ENCODE results near the gene OVOL1.

Gene OVOL1

GRCh38 chr11:65817312-65817834 is 30.5 kb downstream of the OVOL1 start:
- Histone ChIP-seq H3K4me2 (ENCODE audit: low read length) (peak overlapping the region; percentile 81), H3K27me3 (ENCODE audit: low read depth, low read length) (no peaks in the 10 kb centered on the region), H3K4me3 (ENCODE audit: low read length) (peak overlapping the region; percentile 77), H3K9me3 (ENCODE audit: insufficient read depth, low read length) (no peaks in the 10 kb centered on the region), H3K79me2 (ENCODE audit: low read length) (no peaks in the 10 kb centered on the region), H3K27ac (ENCODE audit: low read length) (no peak overlapping the region; the same call in 1 of the 2 replicates), H4K20me1 (ENCODE audit: insufficient read depth, low read length) (no peaks in the 10 kb centered on the region), H3K9ac (ENCODE audit: low read length) (peak overlapping the region; percentile 63), H3K36me3 (replicated peaks; ENCODE audit: low read depth, low read length) (no peaks in the 10 kb centered on the region), H3K4me1 (ENCODE audit: low read length) (peaks cover 17% of the 10 kb centered on the region), H2AFZ (ENCODE audit: low read depth, low read length) (peak overlapping the region; percentile 55)
- TF ChIP-seq CTCF (IDR thresholded peaks at IDR 0.05; ENCODE audit: low read depth, low read length) (no peak), EZH2phosphoT487 (IDR thresholded peaks at IDR 0.05; ENCODE audit: low read depth) (no peak)

DNA sequence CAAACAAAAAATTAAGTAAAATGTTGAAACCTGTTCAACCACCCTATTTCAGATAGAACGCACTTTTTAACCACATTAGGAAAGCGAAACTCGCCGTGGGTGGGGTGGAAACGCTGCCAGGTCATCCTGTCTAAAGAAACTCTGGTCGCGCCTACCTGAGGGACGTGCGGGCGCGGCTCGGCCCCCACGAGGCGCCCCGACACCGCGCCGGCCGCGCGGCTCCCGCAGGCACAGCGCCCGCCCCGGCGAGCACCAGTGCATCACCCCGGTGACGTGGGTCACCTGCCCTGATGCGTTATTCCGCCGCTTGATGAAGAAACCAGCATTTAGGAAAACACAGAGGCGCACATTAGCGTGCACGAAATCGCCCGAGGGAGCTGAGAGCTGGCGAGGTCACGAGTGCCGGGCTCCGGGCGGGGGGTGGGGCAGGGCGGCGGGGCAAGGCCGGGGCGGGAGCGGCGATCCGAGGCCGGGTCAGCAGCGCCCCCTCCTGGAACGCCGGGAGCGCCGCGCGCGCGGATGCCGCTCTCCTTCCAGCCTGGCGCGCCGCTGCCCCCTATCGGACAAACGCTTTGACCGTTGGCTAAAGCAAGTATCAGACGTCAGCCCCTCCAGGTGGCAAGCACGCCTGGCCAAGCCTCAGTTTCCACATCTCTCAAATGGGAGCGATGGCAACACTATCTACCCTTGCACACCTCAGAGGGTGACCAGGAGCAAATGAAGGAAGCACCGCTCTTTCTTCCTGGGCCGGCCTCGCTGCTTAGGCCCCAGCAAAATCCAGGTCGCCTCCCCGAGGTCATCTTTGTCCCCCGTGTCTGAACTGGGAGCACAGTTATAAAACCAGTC is 31.2 kb downstream of the OVOL1 start:
- Histone ChIP-seq H3K27ac (ENCODE audit: low read length) (peak overlapping the region; percentile 25), H3K9me3 (ENCODE audit: insufficient read depth, low read length) (no peaks in the 10 kb centered on the region), H3K27me3 (ENCODE audit: low read depth, low read length) (no peaks in the 10 kb centered on the region), H3K4me3 (ENCODE audit: low read length) (peak overlapping the region; percentile 77), H3K36me3 (replicated peaks; ENCODE audit: low read depth, low read length) (no peaks in the 10 kb centered on the region), H3K4me1 (ENCODE audit: low read length) (peaks cover 17% of the 10 kb centered on the region), H3K9ac (ENCODE audit: low read length) (peak overlapping the region; percentile 63), H2AFZ (ENCODE audit: low read depth, low read length) (peak overlapping the region; percentile 95), H3K4me2 (ENCODE audit: low read length) (peak overlapping the region; percentile 81), H3K79me2 (ENCODE audit: low read length) (no peaks in the 10 kb centered on the region), H4K20me1 (ENCODE audit: insufficient read depth, low read length) (no peaks in the 10 kb centered on the region)
- TF ChIP-seq CTCF (IDR thresholded peaks at IDR 0.05; ENCODE audit: low read depth, low read length) (peak; percentile 97), EZH2phosphoT487 (IDR thresholded peaks at IDR 0.05; ENCODE audit: low read depth) (no peak)

- Histone ChIP-seq H3K27me3 (ENCODE audit: low read depth, low read length) (no peaks in the 10 kb centered on the region), H3K9ac (ENCODE audit: low read length) (no peak overlapping the region), H3K4me3 (ENCODE audit: low read length) (no peak overlapping the region), H3K4me2 (ENCODE audit: low read length) (peak overlapping the region; percentile 25; the same call in 1 of the 2 replicates), H2AFZ (ENCODE audit: low read depth, low read length) (peak overlapping the region; percentile 93), H3K9me3 (ENCODE audit: insufficient read depth, low read length) (no peaks in the 10 kb centered on the region), H3K79me2 (ENCODE audit: low read length) (no peaks in the 10 kb centered on the region), H3K36me3 (replicated peaks; ENCODE audit: low read depth, low read length) (no peaks in the 10 kb centered on the region), H3K4me1 (ENCODE audit: low read length) (peaks cover 17% of the 10 kb centered on the region), H4K20me1 (ENCODE audit: insufficient read depth, low read length) (no peaks in the 10 kb centered on the region), H3K27ac (ENCODE audit: low read length) (no peak overlapping the region)
- TF ChIP-seq EZH2phosphoT487 (IDR thresholded peaks at IDR 0.05; ENCODE audit: low read depth) (no peak), CTCF (IDR thresholded peaks at IDR 0.05; ENCODE audit: low read depth, low read length) (no peak)
Observed at GRCh38 chr11:65821107-65821506, 34.2 kb downstream of the OVOL1 start.

- TF ChIP-seq EZH2phosphoT487 (IDR thresholded peaks at IDR 0.05; ENCODE audit: low read depth) (no peak), CTCF (IDR thresholded peaks at IDR 0.05; ENCODE audit: low read depth, low read length) (no peak)
- Histone ChIP-seq H3K36me3 (replicated peaks; ENCODE audit: low read depth, low read length) (no peaks in the 10 kb centered on the region), H4K20me1 (ENCODE audit: insufficient read depth, low read length) (no peaks in the 10 kb centered on the region), H3K9ac (ENCODE audit: low read length) (no peak overlapping the region), H3K27me3 (ENCODE audit: low read depth, low read length) (no peaks in the 10 kb centered on the region), H2AFZ (ENCODE audit: low read depth, low read length) (no peak overlapping the region), H3K79me2 (ENCODE audit: low read length) (no peaks in the 10 kb centered on the region), H3K4me1 (ENCODE audit: low read length) (peaks cover 12% of the 10 kb centered on the region), H3K4me2 (ENCODE audit: low read length) (no peak overlapping the region), H3K9me3 (ENCODE audit: insufficient read depth, low read length) (no peaks in the 10 kb centered on the region), H3K27ac (ENCODE audit: low read length) (no peak overlapping the region), H3K4me3 (ENCODE audit: low read length) (no peak overlapping the region)
Observed at GRCh38 chr11:65822776-65823528, 36.1 kb downstream of the OVOL1 start.
